Effector memory CD4-positive, alpha-beta T cell (primary cell): ENCODE measurements around the gene ANK2.

Experiments used
- DNase-seq, 3 donors: peaks; one replicate each; pipeline ENCODE4 v3.0.0-alpha.2; 2020
- H3K27ac ChIP-seq: 2 replicates; pipeline ENCODE4 v1.7.0; 2013; ENCODE audit warnings: mild to moderate bottlenecking, low read length, moderate library complexity; ENCODE audit not compliant: insufficient read depth, poor library complexity, severe bottlenecking
- H3K27me3 ChIP-seq: replicated peaks from 2 replicates; pipeline ENCODE4 v1.7.0; 2013; ENCODE audit warnings: mild to moderate bottlenecking, low read length; ENCODE audit not compliant: insufficient read depth, control insufficient read depth, poor library complexity, severe bottlenecking
- H3K36me3 ChIP-seq: 2 replicates; pipeline ENCODE4 v1.7.0; 2013; ENCODE audit warnings: mild to moderate bottlenecking, low read length, moderate library complexity; ENCODE audit not compliant: control insufficient read depth, insufficient read depth
- H3K4me1 ChIP-seq: 2 replicates; pipeline ENCODE4 v1.7.0; 2013; ENCODE audit warnings: low read length, mild to moderate bottlenecking; ENCODE audit not compliant: control insufficient read depth, insufficient read depth, poor library complexity, severe bottlenecking
- H3K4me3 ChIP-seq: 2 replicates; pipeline ENCODE4 v1.7.0; 2013; ENCODE audit warnings: low read length, low read depth, mild to moderate bottlenecking; ENCODE audit not compliant: insufficient read depth, poor library complexity, severe bottlenecking
- H3K9me3 ChIP-seq: 2 replicates; pipeline ENCODE4 v1.7.0; 2013; ENCODE audit warnings: mild to moderate bottlenecking, low read length, moderate library complexity; ENCODE audit not compliant: control insufficient read depth

Gene ANK2

DNA sequence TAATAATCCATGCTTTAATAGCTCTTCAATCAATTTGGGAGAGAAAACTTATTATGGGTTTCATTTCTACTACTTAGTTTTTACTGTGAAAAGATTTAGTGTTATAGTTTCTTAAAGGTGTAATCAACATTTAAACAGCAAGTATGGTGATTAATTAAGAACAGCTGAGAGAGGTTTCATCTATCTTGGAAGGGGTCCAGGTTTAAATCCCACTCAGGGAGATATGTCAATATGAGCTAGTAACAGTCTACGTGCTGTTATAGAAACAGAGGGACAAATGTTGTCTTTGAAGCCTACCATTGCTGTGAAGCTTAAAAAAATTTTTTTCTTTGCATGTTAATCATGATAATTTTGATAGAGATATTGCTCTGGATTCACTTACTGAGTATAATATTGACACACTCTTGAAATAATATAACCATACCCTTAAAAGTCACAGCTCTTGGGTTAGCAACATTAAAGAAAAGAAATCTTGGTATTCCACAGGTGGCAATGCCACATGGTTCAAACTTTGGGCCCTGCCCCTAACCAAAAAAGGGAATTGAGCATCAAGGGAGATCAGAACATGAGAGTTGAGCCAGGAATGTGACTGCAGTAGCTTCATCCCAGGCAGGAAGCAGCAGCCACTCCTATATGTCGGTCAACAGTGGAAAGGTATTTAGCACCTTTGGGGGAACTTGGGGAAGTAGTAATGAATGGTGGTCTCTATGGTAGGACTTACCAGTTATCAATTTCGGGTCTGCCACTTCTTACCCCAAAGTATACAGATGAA lies 107.8 kb downstream of the ANK2 start:
- no peak overlapping the region for H3K27ac ChIP-seq
- no peaks in the 10 kb centered on the region for H3K27me3 ChIP-seq
- no peaks in the 10 kb centered on the region for H3K9me3 ChIP-seq
- DNase-seq = no peak
- H3K36me3 ChIP-seq = no peaks in the 10 kb centered on the region
- H3K4me3 ChIP-seq = no peak overlapping the region
- H3K4me1 ChIP-seq = no peaks in the 10 kb centered on the region

DNA sequence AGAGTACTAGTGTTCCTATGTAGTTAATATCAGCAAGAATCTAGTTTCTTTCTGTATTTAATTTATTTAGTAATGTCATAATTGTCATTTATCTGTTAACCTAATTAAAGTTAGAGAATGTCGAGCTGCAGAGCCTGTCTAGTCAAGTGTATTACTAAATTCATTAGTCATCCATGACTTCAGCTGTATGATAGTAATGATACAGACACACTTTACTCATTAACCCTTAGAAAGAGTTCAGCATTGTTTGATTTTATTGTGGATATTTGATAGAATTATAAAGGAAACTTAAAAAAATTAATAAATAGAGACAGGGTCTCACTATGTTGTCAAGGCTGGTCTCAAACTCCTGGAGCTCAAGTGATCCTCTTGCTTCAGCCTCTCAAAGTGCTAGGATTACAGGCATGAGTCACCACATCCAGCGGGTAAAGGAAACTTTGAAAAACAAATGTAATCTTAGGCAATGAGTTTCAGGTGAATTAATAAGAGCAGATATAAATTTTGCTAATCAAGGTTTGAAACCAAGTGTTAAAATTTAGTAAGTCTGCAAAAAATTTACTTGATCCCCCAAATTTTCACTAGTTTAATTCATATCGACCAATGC lies 110.6 kb downstream of the ANK2 start:
- no peaks in the 10 kb centered on the region for H3K4me1 ChIP-seq
- no peaks in the 10 kb centered on the region for H3K9me3 ChIP-seq
- no peaks in the 10 kb centered on the region for H3K36me3 ChIP-seq
- DNase-seq = no peak
- H3K27me3 ChIP-seq = no peaks in the 10 kb centered on the region
- no peak overlapping the region for H3K4me3 ChIP-seq
- H3K27ac ChIP-seq = no peak overlapping the region

DNA sequence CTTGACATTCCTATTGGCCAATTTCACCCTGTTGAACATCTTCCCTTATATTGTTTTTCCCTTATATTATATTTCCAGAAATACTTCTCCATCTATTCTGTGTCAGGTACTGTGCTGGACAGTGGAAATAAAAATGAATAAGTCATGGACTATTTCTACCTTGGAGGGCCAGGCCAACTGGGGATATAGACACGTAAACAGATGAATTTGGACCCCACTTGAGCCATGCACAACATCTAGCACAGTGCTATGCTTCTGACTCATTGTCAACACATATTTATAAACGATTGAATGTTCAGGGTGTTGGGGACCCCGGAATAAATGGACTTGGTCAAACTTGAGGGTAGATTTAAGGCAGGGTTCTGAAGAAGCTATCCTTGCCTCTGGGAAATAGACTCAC lies 111.1 kb downstream of the ANK2 start:
- H3K27me3 ChIP-seq = no peaks in the 10 kb centered on the region
- no peak overlapping the region for H3K27ac ChIP-seq
- H3K9me3 ChIP-seq = no peaks in the 10 kb centered on the region
- H3K36me3 ChIP-seq = no peaks in the 10 kb centered on the region
- no peak overlapping the region for H3K4me3 ChIP-seq
- H3K4me1 ChIP-seq = no peaks in the 10 kb centered on the region
- DNase-seq = no peak

- H3K27me3 ChIP-seq = no peaks in the 10 kb centered on the region
- H3K9me3 ChIP-seq = no peaks in the 10 kb centered on the region
- H3K36me3 ChIP-seq = no peaks in the 10 kb centered on the region
- no peaks in the 10 kb centered on the region for H3K4me1 ChIP-seq
- H3K27ac ChIP-seq = no peak overlapping the region
- H3K4me3 ChIP-seq = no peak overlapping the region
- no peak for DNase-seq
Observed at GRCh38 chr4:113162089-113162488, 112.6 kb downstream of the ANK2 start.

DNA sequence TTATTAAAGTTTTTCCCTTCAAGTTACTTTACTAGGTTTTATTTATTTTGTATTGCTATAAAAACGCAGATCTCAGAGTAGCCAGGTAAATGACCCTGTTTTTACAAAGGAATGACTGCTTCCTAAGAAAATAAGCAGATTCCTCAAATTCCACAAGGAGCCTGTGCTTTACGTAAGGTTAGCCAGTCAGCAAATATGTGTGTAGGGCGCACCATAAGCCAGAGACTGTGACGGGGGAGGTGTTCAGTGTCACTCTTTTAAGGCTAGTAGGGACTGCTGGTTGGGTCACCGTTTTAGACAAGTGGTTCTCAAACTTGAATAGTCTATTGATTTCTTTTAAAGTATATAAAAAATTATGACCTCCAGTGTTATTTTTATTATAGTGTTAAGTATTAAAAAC lies 119.9 kb downstream of the ANK2 start:
- H3K9me3 ChIP-seq = no peaks in the 10 kb centered on the region
- no peak for DNase-seq
- no peaks in the 10 kb centered on the region for H3K4me1 ChIP-seq
- H3K27me3 ChIP-seq = no peaks in the 10 kb centered on the region
- H3K36me3 ChIP-seq = no peaks in the 10 kb centered on the region
- H3K4me3 ChIP-seq = no peak overlapping the region
- H3K27ac ChIP-seq = no peak overlapping the region

GRCh38 chr4:113170115-113170804 lies 120.8 kb downstream of the ANK2 start:
- Histone ChIP-seq H3K27ac (no peak overlapping the region), H3K27me3 (no peaks in the 10 kb centered on the region), H3K4me1 (no peaks in the 10 kb centered on the region), H3K4me3 (no peak overlapping the region), H3K9me3 (no peaks in the 10 kb centered on the region), H3K36me3 (no peaks in the 10 kb centered on the region)
- no peak for DNase-seq

- Histone ChIP-seq H3K4me3 (no peak overlapping the region), H3K27ac (no peak overlapping the region), H3K27me3 (no peaks in the 10 kb centered on the region), H3K9me3 (no peaks in the 10 kb centered on the region), H3K36me3 (no peaks in the 10 kb centered on the region), H3K4me1 (no peaks in the 10 kb centered on the region)
- no peak for DNase-seq
Observed at GRCh38 chr4:113170805-113171468, 121.5 kb downstream of the ANK2 start.

- no peak for DNase-seq
- Histone ChIP-seq H3K4me3 (no peak overlapping the region), H3K27me3 (no peaks in the 10 kb centered on the region), H3K9me3 (no peaks in the 10 kb centered on the region), H3K27ac (no peak overlapping the region), H3K36me3 (no peaks in the 10 kb centered on the region), H3K4me1 (no peaks in the 10 kb centered on the region)
Observed at GRCh38 chr4:113173126-113173792, 123.8 kb downstream of the ANK2 start.

DNA sequence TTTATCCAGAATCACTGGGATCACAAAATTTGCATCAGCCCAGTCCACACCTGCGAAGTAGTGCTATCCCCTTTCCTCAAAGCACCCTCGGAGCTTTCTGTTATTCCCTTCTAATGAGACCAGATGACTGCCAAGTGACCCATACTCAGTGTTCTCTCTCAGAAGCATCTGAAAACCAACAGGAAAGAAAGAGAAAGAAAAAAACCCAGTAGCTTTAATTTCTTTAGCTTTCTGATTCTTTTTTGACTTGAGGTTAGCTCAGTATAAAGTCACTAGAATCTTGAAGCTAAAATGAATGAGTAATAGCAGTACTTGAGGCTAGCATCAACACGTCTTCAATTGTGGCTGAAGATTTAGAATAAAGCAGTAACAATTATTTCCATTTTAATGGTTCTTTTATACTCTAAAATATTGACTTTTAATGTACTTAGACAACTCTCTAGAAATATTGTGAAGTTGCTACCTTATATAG lies 124.4 kb downstream of the ANK2 start:
- no peaks in the 10 kb centered on the region for H3K36me3 ChIP-seq
- H3K9me3 ChIP-seq = no peaks in the 10 kb centered on the region
- no peak for DNase-seq
- H3K27ac ChIP-seq = no peak overlapping the region
- H3K27me3 ChIP-seq = no peaks in the 10 kb centered on the region
- no peak overlapping the region for H3K4me3 ChIP-seq
- no peaks in the 10 kb centered on the region for H3K4me1 ChIP-seq
